HG02610 (cell line): ENCODE results near the gene NFKBIB.

Experiments
- ATAC-seq: cut with Tn5 transposase; IDR thresholded peaks from one replicate; pipeline ENCODE4 v1.9.1; 2021; ENCODE audit warnings: mild to moderate bottlenecking, moderate library complexity; ENCODE audit not compliant: unreplicated experiment

Gene NFKBIB

DNA sequence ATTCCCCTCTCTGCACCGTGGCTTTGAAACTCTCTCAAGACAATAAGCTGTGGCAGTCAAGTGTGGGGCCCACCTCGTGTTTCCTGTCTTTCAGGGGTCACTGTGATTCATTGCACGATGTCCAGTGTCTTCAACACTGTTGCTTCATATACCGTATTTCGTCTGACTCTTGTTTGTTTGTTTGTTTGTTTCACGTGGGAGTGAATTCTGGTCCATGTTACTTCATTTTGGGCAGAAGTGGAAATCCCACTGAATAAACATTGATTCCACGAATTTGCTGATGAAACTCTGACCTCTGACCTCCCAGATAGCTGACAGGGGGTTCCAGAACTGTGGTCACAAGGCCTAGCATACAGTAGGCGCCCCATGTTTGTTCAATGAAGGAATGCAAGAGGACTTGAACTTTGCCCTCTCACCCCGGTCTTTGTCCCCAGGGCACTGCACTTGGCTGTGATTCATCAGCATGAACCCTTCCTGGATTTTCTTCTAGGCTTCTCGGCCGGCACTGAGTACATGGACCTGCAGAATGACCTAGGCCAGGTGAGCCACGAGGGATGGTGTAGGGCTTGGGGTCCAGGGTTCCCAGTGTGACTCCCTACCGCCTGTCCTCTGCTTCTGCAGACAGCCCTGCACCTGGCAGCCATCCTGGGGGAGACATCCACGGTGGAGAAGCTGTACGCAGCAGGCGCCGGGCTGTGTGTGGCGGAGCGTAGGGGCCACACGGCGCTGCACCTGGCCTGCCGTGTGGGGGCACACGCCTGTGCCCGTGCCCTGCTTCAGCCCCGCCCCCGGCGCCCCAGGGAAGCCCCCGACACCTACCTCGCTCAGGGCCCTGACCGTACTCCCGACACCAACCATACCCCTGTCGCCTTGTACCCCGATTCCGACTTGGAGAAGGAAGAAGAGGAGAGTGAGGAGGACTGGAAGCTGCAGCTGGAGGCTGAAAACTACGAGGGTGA lies 5.1 kb downstream of the NFKBIB start:
- ATAC-seq, result no peak

DNA sequence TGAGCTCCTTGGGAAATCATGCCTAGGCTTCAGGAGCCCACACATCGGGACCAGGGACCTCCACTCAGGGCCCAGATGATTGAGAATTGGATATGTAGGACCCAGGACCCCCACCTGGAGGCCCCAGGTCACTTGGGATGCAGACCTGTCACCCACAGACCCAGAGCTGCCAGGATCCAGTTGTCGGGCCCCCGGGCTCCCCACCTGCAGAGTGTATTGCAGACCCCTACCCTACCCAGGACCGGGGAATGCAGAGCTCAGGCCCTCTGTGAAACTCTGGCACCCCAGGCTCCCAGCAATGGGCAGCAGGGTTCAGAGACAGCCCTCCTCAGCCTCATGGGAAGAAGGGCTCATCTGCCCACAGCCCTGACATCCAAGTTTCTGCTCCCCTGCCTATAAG lies 5.9 kb downstream of the NFKBIB start:
- no peak for ATAC-seq

DNA sequence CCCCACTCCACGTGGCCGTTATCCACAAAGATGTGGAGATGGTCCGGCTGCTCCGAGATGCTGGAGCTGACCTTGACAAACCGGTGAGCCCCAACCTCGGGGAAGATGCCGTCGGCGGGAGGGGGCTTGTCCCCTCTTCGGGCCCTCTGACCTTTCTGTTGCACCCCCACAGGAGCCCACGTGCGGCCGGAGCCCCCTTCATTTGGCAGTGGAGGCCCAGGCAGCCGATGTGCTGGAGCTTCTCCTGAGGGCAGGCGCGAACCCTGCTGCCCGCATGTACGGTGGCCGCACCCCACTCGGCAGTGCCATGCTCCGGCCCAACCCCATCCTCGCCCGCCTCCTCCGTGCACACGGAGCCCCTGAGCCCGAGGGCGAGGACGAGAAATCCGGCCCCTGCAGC lies 7.5 kb downstream of the NFKBIB start:
- ATAC-seq, result no peak

DNA sequence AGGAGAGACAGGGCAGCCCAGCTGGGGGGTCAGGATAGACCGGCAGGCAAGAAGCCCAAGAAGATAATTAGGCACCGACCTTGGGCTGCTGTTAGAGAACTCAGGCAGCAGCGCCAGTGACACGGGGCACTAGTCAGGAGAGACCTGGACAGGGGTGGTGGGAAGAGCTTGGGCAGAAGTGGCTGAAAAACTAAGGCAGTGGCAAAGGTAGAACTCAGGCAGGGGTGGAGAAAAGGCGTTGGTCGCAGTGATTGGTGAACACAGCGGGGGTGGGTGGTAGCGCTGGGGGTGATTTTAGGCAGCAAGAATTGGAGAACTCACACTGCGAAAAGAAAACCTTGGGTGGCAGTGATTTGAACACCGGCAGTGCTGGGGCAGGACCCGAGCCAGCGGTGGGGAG lies 7.9 kb downstream of the NFKBIB start:
- ATAC-seq, result no peak

DNA sequence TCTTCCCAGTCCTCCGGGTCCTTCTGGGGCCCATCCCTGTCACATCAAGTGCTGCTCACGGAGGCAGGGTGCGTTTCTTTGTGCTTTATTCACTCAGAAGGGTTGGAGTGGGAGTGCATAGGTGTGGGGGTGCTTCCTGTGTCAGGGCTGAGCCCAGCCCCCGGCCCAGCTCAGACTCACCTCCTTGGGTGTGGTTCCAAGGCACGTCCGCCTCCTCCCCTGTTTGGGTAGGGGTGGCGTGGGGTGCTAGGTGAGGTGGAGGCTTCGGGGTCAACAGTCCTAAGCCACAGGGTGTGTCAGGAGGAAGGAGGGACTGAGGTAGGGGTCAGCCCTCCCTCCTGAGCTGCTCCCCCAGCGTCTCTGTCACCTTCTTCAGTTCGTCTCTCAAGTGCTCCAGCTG lies 9.1 kb downstream of the NFKBIB start:
- no peak for ATAC-seq

DNA sequence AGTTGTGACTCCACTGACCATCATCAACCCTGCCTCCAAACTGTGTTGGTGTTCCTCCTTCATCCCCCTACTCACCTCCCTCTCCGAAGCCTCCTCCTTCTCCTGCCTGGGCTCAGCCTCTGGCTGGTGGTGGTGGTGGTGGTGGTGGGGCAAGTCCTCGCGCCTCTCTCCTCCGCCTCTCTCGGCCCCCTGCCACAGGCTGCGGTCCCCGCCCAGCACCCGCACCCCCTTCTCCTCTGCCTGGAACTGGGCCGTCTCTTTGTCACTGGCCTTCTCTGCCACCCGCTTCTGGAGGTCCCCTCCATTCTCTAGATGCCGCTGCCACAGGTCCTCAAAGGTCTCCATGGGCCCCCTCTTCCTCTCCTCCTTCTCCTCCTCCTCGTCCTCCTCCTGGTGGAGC lies 10.7 kb downstream of the NFKBIB start:
- ATAC-seq, result no peak

DNA sequence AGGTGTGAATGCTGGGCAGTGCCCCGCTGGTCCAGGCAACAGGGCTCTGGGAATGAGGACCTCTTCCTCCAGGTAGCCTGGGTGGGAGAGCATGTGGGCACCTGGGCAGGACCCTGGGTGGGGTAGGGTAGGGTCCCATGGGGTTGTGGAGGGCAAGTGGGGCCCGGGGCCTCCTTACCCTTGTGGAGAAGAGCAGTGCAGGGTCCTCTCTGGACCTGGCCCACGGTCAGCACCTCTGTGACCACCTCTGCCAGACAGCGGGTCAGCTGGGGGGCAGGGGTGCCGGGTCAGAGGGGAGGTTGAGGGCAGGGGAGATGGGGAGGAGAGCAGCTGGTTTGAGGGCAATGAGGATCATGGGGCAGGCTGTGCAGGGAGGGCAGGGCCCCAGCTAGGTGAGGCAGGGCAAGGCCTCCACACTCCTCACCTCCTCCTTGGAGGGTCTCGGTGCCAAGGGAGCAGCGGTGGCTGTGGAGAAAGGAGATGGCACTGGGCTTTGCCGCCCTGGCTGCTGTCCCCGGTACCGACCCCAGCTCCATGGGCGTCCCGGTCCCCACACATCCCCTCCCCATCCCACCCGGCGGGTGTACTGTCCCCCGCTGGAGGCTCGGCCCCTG lies 11.7 kb downstream of the NFKBIB start:
- no peak for ATAC-seq

DNA sequence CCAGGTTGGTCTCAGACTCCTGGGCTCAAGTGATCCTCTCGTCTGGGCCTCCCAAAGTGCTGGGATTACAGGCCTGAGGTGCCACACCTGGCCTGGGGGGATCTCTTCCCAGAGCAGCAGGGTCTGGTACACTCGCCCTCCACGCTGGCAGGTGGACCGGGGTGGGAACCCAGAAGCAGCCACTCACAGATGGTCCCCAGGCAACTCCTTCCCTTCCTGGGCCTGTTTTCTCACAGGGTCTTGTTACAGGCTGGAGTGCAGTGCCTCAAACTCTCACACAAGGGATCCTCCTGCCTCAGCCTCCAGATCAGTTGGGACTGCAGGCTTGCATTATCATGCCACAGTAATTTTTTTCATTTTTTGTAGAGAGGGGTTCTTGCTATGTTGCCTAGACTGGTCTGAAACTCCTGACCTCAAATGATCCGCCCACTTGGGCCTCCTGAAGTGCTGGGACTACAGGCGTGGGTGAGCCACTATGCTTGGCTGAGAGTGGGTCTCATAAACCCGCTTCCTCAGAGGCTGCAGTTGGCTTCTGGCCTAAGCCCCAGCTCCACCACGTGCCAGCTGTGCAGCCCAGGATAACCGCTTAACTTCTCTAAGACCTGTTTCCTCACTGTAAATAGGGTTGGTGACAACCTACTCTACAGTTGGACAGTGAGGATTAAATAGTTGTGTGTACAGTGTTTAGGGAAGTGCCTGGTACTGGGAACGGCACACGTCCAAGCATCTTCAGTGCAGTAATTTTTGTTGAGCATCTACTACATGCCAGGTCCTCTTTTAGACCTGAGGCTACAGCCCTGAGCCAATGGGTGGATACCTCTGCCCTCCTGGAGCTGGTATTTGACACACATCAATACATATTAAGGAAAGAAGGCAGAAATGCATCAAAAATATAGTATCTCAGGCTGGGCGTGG lies 13.1 kb downstream of the NFKBIB start:
- ATAC-seq, result no peak

DNA sequence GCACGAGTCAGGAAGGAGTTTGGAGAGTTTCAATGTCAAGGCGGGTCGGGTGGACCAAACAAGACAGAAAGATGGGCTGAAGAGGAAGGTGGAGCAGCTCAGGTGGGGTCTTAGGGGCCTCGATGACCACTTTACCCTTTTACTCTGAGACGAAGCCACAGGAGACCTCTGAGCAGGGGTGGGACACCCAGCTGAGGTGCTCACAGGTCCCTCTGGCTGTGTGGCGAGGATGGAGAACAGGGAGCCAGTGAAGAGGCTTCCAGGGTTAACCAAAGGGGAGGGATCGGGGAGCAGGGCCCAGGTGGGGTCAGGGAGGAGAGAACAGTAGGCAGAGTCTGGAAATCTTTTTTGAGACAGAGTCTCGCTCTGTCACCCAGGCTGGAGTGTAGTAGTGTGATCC lies 14.2 kb downstream of the NFKBIB start:
- no peak for ATAC-seq

DNA sequence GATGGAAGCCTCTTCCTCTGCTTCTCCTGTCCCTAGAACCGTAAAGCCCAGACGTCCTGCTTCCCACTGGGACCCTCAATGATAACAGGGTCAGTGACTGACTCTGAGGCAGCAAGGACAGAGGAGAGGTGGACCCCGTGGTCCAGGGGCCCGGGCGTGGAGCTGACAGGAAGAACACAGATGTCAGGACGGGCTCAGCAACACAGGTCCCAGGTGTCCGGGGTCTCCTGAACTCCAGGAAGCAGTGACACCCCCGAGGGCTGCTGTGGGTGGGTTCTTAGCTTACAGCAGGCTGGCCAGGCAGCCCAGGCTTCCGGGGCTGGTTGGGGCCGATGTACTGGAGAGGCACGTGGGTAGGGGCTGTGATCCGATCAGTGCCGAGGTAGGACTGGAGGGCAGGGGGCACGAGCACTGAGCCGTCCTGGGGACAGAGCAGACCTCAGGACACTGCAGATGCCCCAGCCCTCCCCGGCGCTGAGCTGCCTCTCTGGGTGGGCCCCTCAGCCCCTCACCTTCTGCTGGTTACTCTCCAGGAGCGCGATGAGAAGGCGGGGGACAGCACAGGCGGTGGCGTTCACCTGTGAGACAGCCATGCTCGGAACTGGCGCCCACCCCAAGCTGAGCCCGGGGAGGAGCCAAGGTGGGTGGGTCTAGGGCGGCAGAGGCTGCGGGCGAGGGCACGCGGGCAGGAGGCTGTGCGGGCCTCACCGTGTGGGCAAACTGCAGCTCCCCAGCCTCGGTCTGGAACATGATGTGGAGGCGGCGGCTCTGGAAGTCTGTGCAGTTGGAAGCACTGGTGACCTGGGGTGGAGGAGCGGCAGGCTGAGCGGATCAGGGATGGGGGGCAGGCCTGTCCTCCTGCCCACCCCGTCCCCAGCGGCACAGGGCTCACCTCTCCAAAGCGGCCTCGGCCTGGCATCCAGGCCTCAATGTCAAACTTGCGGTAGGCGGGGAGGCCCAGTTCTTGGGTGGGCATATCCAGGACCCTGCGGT lies 15.9 kb downstream of the NFKBIB start:
- no peak for ATAC-seq

DNA sequence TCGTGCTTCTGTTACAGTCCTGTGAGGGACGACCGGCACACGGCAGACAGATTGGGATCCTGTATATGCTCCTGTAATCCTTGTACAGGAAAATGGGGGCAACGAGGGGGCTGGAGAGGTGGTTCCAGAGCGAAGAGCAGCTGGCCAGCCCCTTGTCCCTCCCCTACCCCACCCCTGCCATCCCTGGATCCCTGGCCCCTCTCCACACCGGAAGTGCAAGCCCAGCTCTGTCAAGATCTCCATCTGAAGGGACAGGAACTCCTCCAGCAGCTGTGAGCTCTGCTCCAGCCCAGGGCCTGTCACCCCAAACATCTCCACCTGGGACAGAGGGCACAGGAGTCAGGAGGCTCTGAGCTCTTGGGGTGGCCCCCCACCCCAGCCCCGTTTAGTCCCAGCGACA lies 17.7 kb downstream of the NFKBIB start:
- ATAC-seq, result no peak

DNA sequence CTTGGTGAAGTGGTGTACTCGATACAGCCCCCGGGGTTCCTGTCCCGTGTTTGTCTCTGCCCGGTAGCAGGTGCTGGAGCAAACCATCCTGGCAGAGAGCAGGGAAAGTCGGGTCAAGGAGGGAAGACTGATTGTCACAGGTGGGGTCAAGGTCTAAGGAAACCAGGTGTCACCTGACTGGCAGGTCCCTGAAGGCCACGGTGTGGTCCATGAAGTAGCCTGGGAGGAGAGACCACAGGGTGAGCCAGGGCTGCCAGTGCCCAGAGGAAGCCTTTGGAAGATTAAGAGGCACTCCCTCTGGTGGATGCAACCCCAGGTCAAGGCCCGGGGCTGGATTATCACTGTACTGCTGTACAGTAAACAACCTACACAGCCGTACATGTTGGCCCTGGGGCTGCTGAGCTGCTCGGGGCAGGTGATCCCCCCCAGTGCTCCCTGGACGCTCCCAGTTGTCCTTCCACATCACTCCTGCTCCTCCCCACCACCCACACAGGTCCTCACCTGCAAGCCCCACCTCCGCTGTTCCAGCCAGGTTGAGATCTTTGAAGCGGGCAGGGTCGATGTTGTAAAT lies 18.2 kb downstream of the NFKBIB start:
- ATAC-seq, result no peak

DNA sequence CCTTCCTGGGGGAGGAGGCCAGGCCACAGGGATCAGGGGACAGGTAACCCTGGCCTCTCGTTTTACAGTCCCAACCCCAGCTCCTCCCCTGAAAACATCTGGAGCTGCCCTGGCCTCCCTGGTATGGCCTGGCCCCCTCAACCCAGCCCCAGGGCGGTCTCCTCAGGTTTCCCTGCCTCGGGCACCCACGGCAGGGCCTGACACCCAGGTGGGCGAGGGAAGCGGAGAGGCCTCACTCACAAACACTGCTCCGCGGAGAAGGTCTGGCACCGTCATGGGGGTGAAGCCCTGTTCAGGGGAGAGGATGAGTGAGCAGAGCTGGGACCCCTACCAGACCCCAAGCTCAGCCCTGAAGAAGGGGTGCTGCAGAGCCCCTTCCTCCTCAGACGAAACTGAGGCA lies 18.8 kb downstream of the NFKBIB start:
- ATAC-seq, result no peak

DNA sequence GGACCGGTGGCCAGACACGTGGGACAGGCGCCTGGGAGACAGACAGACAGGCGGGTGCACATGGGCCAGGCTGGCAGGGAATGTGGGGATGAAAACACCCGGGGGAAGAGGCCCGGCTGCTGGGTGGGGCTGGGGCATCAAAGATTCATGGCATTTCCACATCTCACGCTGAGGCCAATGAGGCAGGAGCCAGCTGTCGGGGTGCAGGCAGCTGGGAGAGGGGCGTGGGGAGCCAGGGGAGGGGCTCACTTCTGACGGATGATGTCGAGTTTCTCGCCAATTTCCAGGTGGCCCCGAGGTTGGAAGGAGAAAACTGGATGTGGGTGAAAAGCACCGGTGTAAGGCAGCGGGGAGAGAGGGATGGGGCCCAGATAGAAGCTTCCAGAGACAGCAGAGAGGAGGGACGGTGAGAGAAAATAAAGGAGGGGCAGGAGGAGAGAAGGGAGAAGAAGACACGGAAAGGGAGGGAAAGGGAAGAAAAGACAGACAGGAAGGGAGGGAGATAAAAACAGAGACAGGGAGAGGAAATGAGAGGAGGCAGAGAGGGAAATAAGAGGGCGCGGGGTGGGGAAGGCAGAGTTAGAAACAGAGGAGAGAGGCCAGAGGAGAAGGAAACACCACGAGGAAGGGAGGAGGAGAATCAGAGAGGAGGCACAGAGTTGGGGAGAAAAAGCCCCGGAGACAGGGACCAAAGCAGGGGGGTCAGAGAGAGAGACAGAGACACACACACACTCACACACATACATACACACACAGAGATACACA lies 20.2 kb downstream of the NFKBIB start:
- ATAC-seq, result no peak

DNA sequence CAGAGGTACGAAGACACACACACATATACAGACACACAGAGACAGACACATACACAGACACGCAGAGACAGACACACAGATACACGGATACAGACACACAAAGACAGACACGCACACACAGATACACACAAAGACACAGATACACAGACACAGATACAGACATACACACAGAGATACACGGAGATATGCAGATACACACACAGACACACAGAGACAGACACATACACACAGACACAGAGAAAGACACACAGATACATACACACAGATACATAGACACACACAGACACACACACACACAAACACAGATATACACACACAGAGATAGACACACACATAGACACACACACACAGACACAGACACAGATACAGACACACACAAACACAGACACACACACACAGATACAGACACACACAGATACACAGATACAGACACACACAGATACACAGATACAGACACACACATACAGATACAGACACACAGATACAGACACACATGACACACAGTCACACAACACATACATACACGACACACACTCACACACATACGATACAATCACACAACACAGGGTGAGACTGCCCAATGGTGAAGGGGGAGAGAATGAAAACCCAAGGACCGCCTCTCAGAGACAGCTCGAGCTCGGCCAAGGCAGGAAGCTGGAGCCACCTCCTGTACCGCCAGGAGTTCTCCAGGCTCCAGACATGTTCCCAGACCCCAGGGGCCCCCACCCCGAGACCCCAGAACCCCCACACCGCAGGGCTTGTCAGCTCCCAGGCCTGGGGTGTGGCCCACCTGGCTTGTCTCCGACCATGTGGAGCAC lies 21.0 kb downstream of the NFKBIB start:
- ATAC-seq, result no peak

DNA sequence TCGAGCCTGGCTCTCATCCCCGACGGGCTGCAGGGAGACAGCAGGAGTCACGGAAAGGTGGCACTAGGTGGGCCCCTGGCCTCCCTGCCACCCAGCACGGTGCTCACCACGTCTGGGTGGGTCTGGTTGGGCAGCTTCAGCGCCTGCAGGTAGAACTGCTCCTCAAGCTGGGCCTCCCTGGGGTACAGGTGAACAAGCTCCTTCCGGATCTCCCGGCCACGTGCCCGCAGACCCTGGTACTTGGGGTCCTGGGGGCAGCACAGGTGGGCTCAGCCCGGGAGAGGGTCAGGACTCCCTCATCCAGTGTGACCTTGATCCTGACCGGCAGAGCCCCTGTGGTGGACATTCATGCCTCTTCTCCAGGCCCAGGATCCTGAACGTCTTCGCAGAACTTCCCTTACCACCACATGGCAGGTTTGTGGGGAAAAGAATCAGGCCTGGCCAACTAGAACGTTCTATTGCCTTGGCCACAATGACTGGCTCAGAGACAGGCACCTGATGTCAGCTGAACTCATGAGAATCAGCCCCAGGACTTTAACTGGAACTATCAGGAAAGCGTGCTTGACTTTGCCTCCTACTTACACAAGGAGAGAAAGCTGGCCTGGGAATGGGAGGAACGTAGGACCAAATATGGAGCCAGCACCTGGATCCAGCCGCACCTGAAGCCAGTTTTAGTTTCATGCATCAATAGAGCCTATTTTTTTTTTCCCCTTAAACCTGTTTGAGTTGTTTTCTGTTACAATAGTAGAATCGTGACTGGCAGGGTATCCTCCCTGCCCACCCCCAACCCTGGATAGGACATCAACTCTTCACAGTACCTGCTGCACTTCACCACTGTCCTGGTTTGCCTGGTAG lies 21.9 kb downstream of the NFKBIB start:
- no peak for ATAC-seq

DNA sequence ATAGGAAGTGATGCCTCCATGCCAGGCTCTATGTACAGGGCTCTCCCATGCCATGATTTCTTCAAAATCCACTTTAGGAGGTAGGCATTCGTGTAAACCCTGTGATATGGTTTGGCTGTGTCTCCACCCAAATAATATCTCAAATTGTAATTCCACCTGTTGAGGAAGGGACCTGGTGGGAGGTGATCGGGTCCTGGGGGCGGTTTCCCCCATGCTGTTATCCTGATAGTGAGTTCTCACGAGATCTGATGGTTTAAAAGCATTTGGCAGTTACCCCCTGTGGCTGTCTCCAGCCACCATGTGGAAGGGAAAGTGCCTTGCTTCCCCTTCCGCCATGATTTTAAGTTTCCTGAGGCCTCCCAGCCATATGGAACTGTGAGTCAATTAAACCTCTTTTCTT lies 22.7 kb downstream of the NFKBIB start:
- ATAC-seq, result no peak
